Measurements from ENCODE around the gene ITM2B.

DNA sequence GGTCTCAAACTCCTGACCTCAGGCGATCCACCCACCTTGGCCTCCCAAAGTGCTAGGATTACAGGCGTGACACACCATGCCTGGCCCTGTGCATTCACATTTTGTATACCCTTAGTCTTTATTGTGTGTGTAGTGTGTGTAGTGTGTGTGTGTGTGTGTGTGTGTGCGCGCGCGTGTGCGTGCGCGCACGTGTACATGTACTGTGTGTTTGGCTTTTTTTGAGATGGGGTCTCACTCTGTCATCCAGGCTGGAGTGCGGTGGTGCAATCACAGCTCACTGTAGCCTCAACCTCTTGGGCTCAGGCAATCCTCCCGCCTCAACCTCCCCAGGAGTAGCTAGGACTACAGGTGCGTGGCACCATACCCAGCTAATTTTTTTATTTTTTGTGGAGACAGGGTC, 22.1 kb downstream of the ITM2B start:
- TF ChIP-seq ZNF629 (tag by site-specific recombination; IDR thresholded peaks at IDR 0.05) (no peak), ZNF121 (tag by site-specific recombination; IDR thresholded peaks at IDR 0.05) (no peak), SP7 (tag by site-specific recombination; IDR thresholded peaks at IDR 0.05) (no peak)

Data from HEK293 (cell line).